Fibroblast of villous mesenchyme (primary cell): ENCODE data around the gene CDK8. TPM values are rescaled to one million over a fixed set of nuclear protein-coding genes. Genes with fewer than 3 reads are reported as not detected.

ENCODE experiments used
- DNase-seq: peaks from one replicate; pipeline ENCODE4 v3.0.0-alpha.2; 2010; ENCODE audit warnings: low read depth
- H3K4me3 ChIP-seq: 2 replicates; pipeline ENCODE4 v1.5.1; 2011; ENCODE audit warnings: low read depth, mild to moderate bottlenecking, low read length
- small RNA-seq: library from RNA; depleted of rRNA; stranded (forward); fragments of <200 nt; gene quantifications from one replicate; pipeline ENCODE3, GENCODE V24; 2012
- total RNA-seq: library from RNA; depleted of rRNA; stranded (reverse); fragments of >200 nt; gene quantifications from 2 replicates; pipeline ENCODE4 v1.2.3, GENCODE V29; 2012
- TF ChIP-seq, protein P1 (sequence below): IDR thresholded peaks from 2 replicates; pipeline ENCODE4 v1.5.1; 2012; ENCODE audit warnings: low read depth, mild to moderate bottlenecking, low read length; ENCODE audit not compliant: insufficient read depth

The CDK8 gene
- total RNA-seq, 1 donor = 23.3 TPM

DNA sequence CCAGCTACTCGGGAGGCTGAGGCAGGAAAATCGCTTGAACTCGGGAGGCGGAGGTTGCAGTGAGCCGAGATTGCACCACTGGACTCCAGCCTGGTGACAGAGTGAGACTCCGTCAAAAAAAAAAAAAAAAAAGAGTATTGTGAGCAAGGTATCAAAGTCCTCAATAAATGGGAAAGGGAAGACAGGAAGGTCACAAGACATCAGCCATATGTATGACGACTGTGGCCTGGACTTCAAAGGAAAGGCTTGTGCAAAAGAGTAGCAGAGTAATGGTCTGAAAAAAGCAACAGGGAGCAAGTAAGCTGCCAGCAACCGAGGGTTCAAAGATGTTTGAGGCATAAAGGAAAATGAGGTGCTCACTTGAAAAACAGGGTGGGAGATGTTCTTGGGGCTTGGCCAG is 187.5 kb downstream of the CDK8 start:
- no peak for DNase-seq
- TF ChIP-seq, protein P1, sequence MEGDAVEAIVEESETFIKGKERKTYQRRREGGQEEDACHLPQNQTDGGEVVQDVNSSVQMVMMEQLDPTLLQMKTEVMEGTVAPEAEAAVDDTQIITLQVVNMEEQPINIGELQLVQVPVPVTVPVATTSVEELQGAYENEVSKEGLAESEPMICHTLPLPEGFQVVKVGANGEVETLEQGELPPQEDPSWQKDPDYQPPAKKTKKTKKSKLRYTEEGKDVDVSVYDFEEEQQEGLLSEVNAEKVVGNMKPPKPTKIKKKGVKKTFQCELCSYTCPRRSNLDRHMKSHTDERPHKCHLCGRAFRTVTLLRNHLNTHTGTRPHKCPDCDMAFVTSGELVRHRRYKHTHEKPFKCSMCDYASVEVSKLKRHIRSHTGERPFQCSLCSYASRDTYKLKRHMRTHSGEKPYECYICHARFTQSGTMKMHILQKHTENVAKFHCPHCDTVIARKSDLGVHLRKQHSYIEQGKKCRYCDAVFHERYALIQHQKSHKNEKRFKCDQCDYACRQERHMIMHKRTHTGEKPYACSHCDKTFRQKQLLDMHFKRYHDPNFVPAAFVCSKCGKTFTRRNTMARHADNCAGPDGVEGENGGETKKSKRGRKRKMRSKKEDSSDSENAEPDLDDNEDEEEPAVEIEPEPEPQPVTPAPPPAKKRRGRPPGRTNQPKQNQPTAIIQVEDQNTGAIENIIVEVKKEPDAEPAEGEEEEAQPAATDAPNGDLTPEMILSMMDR = no peak
- no peak overlapping the region for H3K4me3 ChIP-seq

DNA sequence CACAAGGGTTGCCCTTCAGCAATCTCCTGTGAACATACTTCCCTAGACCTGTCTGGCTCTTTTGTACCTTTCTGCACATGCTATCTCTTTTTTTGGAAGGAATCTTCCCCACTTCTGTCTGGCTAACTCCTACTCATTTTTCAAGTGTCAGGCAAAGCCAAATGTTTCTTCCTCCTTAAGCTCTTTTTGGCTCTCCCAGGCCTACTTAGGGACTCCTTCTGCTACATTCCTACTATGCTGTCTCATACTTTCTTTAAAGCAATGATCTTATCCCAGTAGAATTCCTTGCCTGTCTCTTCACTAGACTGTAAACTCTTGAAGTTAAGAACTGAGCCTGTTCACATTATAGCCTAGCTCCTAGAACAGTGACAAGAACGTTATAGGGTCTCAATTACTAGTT is 188.6 kb downstream of the CDK8 start:
- TF ChIP-seq, protein P1 = no peak
- DNase-seq = peak; percentile 50
- H3K4me3 ChIP-seq = no peak overlapping the region

DNA sequence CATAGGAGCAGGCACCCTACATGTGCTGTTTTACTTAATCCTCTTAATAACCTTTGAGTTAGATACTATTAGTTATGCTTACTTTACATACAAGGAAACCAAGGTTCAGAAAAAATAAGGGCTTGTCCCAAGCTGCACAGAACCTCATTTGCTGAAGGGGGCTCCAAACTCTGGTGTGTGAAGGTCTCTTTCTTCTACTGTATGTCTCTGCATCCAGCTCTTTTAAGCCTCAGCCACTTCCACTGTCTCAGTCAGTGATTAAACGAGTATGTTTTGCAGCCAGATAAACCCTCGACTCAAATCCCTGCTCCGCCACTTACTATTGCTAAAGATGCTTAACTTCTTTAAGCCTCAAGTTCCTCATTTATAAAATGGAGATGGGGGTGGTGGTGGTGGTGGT is 191.2 kb downstream of the CDK8 start:
- TF ChIP-seq, protein P1 = no peak
- no peak overlapping the region for H3K4me3 ChIP-seq

DNA sequence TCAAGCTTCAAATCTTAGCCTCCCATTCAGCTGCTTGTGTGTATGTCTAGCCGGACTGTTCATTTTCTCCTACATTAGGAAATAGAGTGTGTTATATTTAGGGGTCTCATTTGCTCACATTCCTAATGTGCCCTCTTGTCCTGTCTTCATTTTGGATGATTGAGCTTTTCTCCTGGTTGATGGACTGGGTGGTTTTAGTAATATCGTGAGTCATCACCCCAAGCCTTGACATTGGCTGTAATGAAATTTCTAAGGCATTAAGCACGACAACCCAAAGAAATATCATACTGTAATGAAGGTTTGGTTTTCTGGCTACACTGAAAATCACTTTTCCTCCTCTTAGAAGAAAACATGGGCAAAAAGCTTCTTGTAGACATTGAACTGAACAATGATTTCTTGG is 192.8 kb downstream of the CDK8 start:
- TF ChIP-seq, protein P1 = no peak
- H3K4me3 ChIP-seq = no peak overlapping the region
- DNase-seq = no peak

More for the DNA sequence above, 191.2 kb downstream of the CDK8 start:
- no peak for DNase-seq

DNA sequence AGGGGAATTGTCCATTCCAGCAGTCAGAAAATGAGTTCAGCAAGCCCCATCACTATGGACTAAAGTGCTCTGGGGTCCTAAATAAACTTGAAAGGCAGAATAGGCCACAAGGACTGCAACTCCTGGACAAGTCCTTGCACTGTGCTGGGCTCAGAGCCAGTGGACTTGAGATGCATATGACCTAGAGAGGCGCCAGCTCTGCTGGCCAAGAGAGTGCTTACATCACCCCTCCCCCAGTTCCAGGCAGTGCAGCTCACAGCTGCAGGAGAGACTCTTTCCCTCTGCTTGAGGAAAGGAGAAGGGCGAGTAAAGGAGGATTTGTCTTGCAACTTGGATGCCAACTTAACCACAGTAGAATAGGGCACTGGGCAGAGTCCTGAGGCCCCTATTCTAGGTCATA is 194.1 kb downstream of the CDK8 start:
- H3K4me3 ChIP-seq = no peak overlapping the region
- TF ChIP-seq, protein P1 = no peak
- DNase-seq = no peak

DNA sequence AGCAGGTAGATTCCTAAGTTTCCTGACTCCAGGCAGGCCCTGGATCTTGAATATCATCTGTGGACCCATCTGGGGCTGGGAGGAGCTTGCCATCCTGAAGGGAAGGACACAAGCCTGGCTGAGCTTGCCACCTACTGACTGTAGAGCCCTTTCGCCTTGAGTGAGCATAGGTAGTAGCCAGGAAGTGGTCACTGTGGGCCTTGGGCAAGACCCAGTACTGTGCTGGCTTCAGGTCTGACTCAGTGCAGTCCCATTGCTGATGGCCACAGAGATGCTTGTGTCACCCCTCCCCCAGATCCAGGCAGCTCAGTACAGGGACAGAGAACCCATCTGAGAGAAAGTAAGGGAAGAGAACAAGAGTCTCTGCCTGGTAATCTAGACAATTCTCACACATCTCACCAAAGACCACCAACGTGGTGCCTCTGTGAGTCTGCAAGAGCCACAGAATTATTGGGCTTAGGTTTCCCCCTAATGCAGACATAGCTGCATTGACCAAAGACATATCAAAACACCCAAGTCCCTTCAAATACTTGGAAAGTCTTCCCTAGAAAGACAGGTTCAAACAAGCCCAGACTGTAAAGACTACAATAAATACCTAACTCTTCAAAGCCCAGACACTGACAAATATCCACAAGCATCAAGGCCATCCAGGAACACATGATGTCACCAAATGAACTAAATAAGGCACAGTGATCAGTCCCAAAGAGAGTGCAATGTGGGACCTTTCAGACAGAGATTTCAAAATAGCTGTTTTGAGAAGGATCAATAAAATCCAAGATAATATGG is 195.3 kb downstream of the CDK8 start:
- DNase-seq = no peak
- TF ChIP-seq, protein P1 = no peak
- H3K4me3 ChIP-seq = no peak overlapping the region

Small RNA genes lying within 50 kb of the gene (small RNA-seq; reads per million reads assigned to genes)
- not detected for gene RF02271

Other genes with a start within 250 kb of the CDK8 start
- gene SHISA2, start 202.1 kb upstream of the CDK8 start, total RNA-seq = 0.32 TPM in 1 of 2 replicates, not detected in the other
- 43.8 and 57.4 TPM in 2 replicates for gene RNF6, start 31.8 kb upstream of the CDK8 start, total RNA-seq